ENCODE measurements around the gene DHX40. TPM values are rescaled to one million over a fixed set of nuclear protein-coding genes. Genes with fewer than 3 reads are reported as not detected.

The DHX40 gene
- polyA plus RNA-seq, 1 donor (not counting 4 experiments of a cell fraction or from before 2014, with no cell fraction given) = 30.7 TPM

DNA sequence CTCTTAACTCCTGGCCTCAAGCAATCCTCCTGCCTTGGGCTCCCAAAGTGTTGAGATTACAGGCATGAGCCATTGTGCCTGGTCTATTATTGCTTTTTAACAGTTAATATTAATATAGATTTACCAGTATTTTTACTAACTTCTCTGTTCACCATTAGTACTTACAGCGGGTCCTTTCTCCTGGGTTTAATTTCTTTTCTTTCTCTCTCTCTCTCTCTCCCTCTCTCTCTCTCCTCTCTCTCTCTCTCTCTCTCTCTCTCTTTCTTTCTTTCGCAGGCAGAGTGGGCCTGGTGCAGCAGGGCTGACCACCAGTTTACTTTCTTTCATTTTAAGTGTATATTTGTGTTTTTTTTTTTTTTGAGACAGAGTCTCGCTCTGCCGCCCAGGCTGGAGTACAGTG is 14.7 kb upstream of the DHX40 start:
- no peaks in the 10 kb centered on the region for H3K79me2 ChIP-seq (ENCODE audit: control insufficient read depth, insufficient read depth, low read length)
- H3K4me1 ChIP-seq (ENCODE audit: control insufficient read depth, extremely low read depth, insufficient read depth, low read length) = no peaks in the 10 kb centered on the region
- H3K27ac ChIP-seq (ENCODE audit: control insufficient read depth, insufficient read depth, low read length) = no peak overlapping the region
- no peaks in the 10 kb centered on the region for H3K27me3 ChIP-seq (ENCODE audit: control insufficient read depth, extremely low read depth, insufficient read depth, low read length)
- no peaks in the 10 kb centered on the region for H3K36me3 ChIP-seq (ENCODE audit: control insufficient read depth in 2 of 2, extremely low read depth in 1 of 2, insufficient read depth in 2 of 2, low read length in 2 of 2)
- H3K9ac ChIP-seq (ENCODE audit: control insufficient read depth, extremely low read depth, insufficient read depth, low read length) = no peak overlapping the region
- no peak overlapping the region for H2AFZ ChIP-seq (ENCODE audit: control insufficient read depth, low read length)
- dilution Hi-C loops (cut with MboI; ENCODE audit: extremely low pct_ligation_motif_present, low sequenced_read_pairs) = no loop called here
- FAIRE-seq = no peak
- H4K20me1 ChIP-seq (ENCODE audit: control insufficient read depth, extremely low read depth, insufficient read depth, low read length) = no peaks in the 10 kb centered on the region
- TF ChIP-seq, protein P1, sequence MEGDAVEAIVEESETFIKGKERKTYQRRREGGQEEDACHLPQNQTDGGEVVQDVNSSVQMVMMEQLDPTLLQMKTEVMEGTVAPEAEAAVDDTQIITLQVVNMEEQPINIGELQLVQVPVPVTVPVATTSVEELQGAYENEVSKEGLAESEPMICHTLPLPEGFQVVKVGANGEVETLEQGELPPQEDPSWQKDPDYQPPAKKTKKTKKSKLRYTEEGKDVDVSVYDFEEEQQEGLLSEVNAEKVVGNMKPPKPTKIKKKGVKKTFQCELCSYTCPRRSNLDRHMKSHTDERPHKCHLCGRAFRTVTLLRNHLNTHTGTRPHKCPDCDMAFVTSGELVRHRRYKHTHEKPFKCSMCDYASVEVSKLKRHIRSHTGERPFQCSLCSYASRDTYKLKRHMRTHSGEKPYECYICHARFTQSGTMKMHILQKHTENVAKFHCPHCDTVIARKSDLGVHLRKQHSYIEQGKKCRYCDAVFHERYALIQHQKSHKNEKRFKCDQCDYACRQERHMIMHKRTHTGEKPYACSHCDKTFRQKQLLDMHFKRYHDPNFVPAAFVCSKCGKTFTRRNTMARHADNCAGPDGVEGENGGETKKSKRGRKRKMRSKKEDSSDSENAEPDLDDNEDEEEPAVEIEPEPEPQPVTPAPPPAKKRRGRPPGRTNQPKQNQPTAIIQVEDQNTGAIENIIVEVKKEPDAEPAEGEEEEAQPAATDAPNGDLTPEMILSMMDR (optimal IDR thresholded peaks at IDR 0.05 in 1 of 3, IDR thresholded peaks at IDR 0.05 in 1 of 3, conservative IDR thresholded peaks at IDR 0.05 in 1 of 3; ENCODE audit: extremely low read depth in 1 of 3, insufficient read depth in 2 of 3, low read length in 3 of 3) = no peak
- H3K4me2 ChIP-seq (ENCODE audit: control insufficient read depth, extremely low read depth, insufficient read depth, low read depth, low read length) = no peak overlapping the region
- H3K9me3 ChIP-seq (ENCODE audit: control insufficient read depth, low read depth, low read length) = no peaks in the 10 kb centered on the region
- H3K9me1 ChIP-seq (ENCODE audit: control insufficient read depth, extremely low read depth, insufficient read depth, low read length) = no peaks in the 10 kb centered on the region
- no peak overlapping the region for H3K4me3 ChIP-seq (ENCODE audit: control insufficient read depth in 2 of 3, extremely low read depth in 1 of 3, insufficient read depth in 2 of 3, low read depth in 1 of 3, low read length in 3 of 3)
- no peak for DNase-seq (ENCODE audit: low read depth, low spot score)

DNA sequence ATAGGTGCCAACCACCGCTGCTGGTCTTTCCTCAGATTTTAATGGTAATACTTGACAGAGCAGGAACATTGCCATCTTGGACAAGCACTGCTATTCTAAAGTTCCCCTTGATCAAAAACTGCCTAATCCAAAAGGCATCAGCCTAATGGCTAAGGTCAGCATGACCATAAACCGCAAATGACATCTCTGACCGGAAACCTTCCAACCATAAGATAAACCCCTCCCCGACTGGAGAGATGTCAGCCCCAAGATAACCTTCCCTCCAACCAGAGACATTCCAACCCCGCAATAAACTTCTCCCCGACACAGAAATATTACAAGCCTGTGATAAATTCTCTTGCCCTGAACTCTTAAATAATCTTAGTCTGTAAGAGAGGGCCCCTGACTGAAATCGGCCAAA is 7.4 kb upstream of the DHX40 start:
- Histone ChIP-seq H3K9me3 (ENCODE audit: control insufficient read depth, low read depth, low read length) (no peaks in the 10 kb centered on the region), H3K4me2 (ENCODE audit: control insufficient read depth, extremely low read depth, insufficient read depth, low read depth, low read length) (no peak overlapping the region), H3K36me3 (ENCODE audit: control insufficient read depth in 2 of 2, extremely low read depth in 1 of 2, insufficient read depth in 2 of 2, low read length in 2 of 2) (no peaks in the 10 kb centered on the region), H3K9me1 (ENCODE audit: control insufficient read depth, extremely low read depth, insufficient read depth, low read length) (no peaks in the 10 kb centered on the region), H4K20me1 (ENCODE audit: control insufficient read depth, extremely low read depth, insufficient read depth, low read length) (no peaks in the 10 kb centered on the region), H3K9ac (ENCODE audit: control insufficient read depth, extremely low read depth, insufficient read depth, low read length) (no peak overlapping the region), H2AFZ (ENCODE audit: control insufficient read depth, low read length) (no peak overlapping the region), H3K27ac (ENCODE audit: control insufficient read depth, insufficient read depth, low read length) (no peak overlapping the region), H3K79me2 (ENCODE audit: control insufficient read depth, insufficient read depth, low read length) (no peaks in the 10 kb centered on the region), H3K4me3 (ENCODE audit: control insufficient read depth in 2 of 3, extremely low read depth in 1 of 3, insufficient read depth in 2 of 3, low read depth in 1 of 3, low read length in 3 of 3) (no peak overlapping the region), H3K27me3 (ENCODE audit: control insufficient read depth, extremely low read depth, insufficient read depth, low read length) (no peaks in the 10 kb centered on the region), H3K4me1 (ENCODE audit: control insufficient read depth, extremely low read depth, insufficient read depth, low read length) (no peaks in the 10 kb centered on the region)
- FAIRE-seq (no peak), DNase-seq (ENCODE audit: low read depth, low spot score) (no peak)
- TF ChIP-seq EZH2 (IDR thresholded peaks at IDR 0.05; ENCODE audit: low read length) = no peak
- TF ChIP-seq, protein P1 (optimal IDR thresholded peaks at IDR 0.05 in 1 of 3, IDR thresholded peaks at IDR 0.05 in 1 of 3, conservative IDR thresholded peaks at IDR 0.05 in 1 of 3; ENCODE audit: extremely low read depth in 1 of 3, insufficient read depth in 2 of 3, low read length in 3 of 3) = no peak
- dilution Hi-C loops (cut with MboI; ENCODE audit: extremely low pct_ligation_motif_present, low sequenced_read_pairs) = no loop called here
